HepG2 (cell line): ENCODE data around the gene PRKCE. TPM values are rescaled to one million over a fixed set of nuclear protein-coding genes. Genes with fewer than 3 reads are reported as not detected.

Experiments
- BHLHE40 ChIP-seq: IDR thresholded peaks from 2 replicates; pipeline ENCODE4 v1.6.1; 2011; ENCODE audit warnings: low read length, improper control_type of control experiment
- CEBPB ChIP-seq: IDR thresholded peaks from 2 replicates; pipeline ENCODE4 v1.6.1; 2011; ENCODE audit warnings: low read depth, low read length, improper control_type of control experiment, borderline replicate concordance
- CERS6 ChIP-seq: sonication (generic); formaldehyde crosslinking; IDR thresholded peaks from 2 replicates; pipeline ENCODE4 v1.5.0; 2020; ENCODE audit warnings: missing genetic modification reagents
- FOXA1 ChIP-seq, 2 experiments: fragments of 450-650 bp in 1 of 2; sonication (generic) in 1 of 2; formaldehyde crosslinking in 1 of 2; IDR thresholded peaks; 2 replicates each; pipeline versions ENCODE4 v1.4.0 to v1.6.1; 2016 to 2020; ENCODE audit warnings: missing genetic modification reagents in 1 of 2
- FOXP1 ChIP-seq, 2 experiments: fragments of 450-650 bp in 1 of 2; IDR thresholded peaks; 2 replicates each; pipeline ENCODE4 v1.6.1; 2017 to 2018; ENCODE audit warnings: antibody characterized with exemption in 1 of 2
- GATAD2A ChIP-seq: IDR thresholded peaks from 2 replicates; pipeline ENCODE4 v1.6.1; 2016
- ISL2 ChIP-seq: sonication (generic); formaldehyde crosslinking; IDR thresholded peaks from 2 replicates; pipeline ENCODE4 v1.5.0; 2020; ENCODE audit warnings: missing genetic modification reagents
- KAT8 ChIP-seq: IDR thresholded peaks from 2 replicates; pipeline ENCODE4 v1.6.1; 2016; ENCODE audit warnings: missing genetic modification reagents, missing compliant biosample characterization
- MIER3 ChIP-seq: IDR thresholded peaks from 2 replicates; pipeline ENCODE4 v1.6.1; 2016; ENCODE audit warnings: missing compliant biosample characterization, borderline replicate concordance
- MXD4 ChIP-seq: IDR thresholded peaks from 2 replicates; pipeline ENCODE4 v1.6.1; 2016; ENCODE audit warnings: mild to moderate bottlenecking, missing biosample characterization, missing genetic modification reagents
- NR2F1 ChIP-seq, 2 experiments: fragments of 450-650 bp in 1 of 2; formaldehyde crosslinking in 1 of 2; IDR thresholded peaks; 2 replicates each; pipeline versions ENCODE4 v1.5.0 to v1.6.1; 2016 to 2020; ENCODE audit warnings: mild to moderate bottlenecking in 1 of 2, missing compliant biosample characterization in 1 of 2, missing genetic modification reagents in 1 of 2, moderate library complexity in 1 of 2
- NR2F2 ChIP-seq: IDR thresholded peaks from 2 replicates; pipeline ENCODE4 v1.6.1; 2012; ENCODE audit warnings: low read depth, inconsistent platforms, borderline replicate concordance
- RARA ChIP-seq: IDR thresholded peaks from 2 replicates; pipeline ENCODE4 v1.6.1; 2016; ENCODE audit warnings: missing genetic modification reagents, missing compliant biosample characterization
- RCOR2 ChIP-seq: IDR thresholded peaks from 2 replicates; pipeline ENCODE4 v1.6.1; 2016; ENCODE audit warnings: missing biosample characterization, missing genetic modification reagents
- RXRB ChIP-seq: IDR thresholded peaks from 2 replicates; pipeline ENCODE4 v1.6.1; 2016; ENCODE audit warnings: borderline replicate concordance, missing genetic modification reagents, missing compliant biosample characterization
- TBX2 ChIP-seq: sonication (generic); formaldehyde crosslinking; IDR thresholded peaks from 2 replicates; pipeline ENCODE4 v1.5.0; 2020; ENCODE audit warnings: missing genetic modification reagents, mild to moderate bottlenecking, borderline replicate concordance
- ZNF337 ChIP-seq: sonication (generic); formaldehyde crosslinking; IDR thresholded peaks from 2 replicates; pipeline ENCODE4 v1.5.1; 2020; ENCODE audit warnings: missing genetic modification reagents, low read depth, mild to moderate bottlenecking, borderline replicate concordance
- ZNF484 ChIP-seq: sonication (generic); formaldehyde crosslinking; IDR thresholded peaks from 2 replicates; pipeline ENCODE4 v1.5.1; 2020; ENCODE audit warnings: mild to moderate bottlenecking, low read depth, missing genetic modification reagents, borderline replicate concordance
- ZNF792 ChIP-seq: IDR thresholded peaks from 2 replicates; pipeline ENCODE4 v1.6.1; 2016
- ZNF816 ChIP-seq: sonication (generic); formaldehyde crosslinking; IDR thresholded peaks from 2 replicates; pipeline ENCODE4 v1.8.0; 2022; ENCODE audit warnings: missing genetic modification reagents, mild to moderate bottlenecking, borderline replicate concordance
- polyA plus RNA-seq, 8 experiments: library from polyadenylated mRNA; depleted of rRNA in 3 of 8; stranded (reverse) in 7 of 8; unstranded in 1 of 8; fragments of >200 nt; fragmentation: Illumina TruSeq in 4 of 8; extraction: Trizol in 4 of 8; gene quantifications; 2 replicates each; pipeline versions ENCODE4 v1.2.1 to v1.2.3, GENCODE V29; 2011 to 2016; ENCODE audit warnings: low read depth in 4 of 8, missing spikeins in 1 of 8, mixed read lengths in 1 of 8; ENCODE audit not compliant: insufficient read depth in 1 of 8
- total RNA-seq, 5 experiments: library from RNA; depleted of rRNA; stranded (reverse); fragments of >200 nt; fragmentation: Illumina TruSeq; extraction: Trizol; gene quantifications; 2 replicates each; pipeline ENCODE4 v1.2.3, GENCODE V29; 2016; ENCODE audit warnings: low read depth in 1 of 5
- TF ChIP-seq, protein P1 (sequence below): sonication (generic); formaldehyde crosslinking; IDR thresholded peaks from 2 replicates; pipeline ENCODE4 v1.4.0; 2020; ENCODE audit warnings: missing genetic modification reagents
- TF ChIP-seq, protein P2 (sequence below): sonication (generic); formaldehyde crosslinking; IDR thresholded peaks from 2 replicates; pipeline ENCODE4 v1.4.0; 2020; ENCODE audit warnings: missing genetic modification reagents
- TF ChIP-seq, protein P3 (sequence below): IDR thresholded peaks from 2 replicates; pipeline ENCODE4 v1.4.0; 2020; ENCODE audit warnings: mild to moderate bottlenecking, missing genetic modification reagents

PRKCE gene
- total and polyA plus RNA-seq, 2 of the 13 experiments (the other 11 are each of a cell fraction or from before 2014, with no cell fraction given), result 1.0 to 3.9 TPM

DNA sequence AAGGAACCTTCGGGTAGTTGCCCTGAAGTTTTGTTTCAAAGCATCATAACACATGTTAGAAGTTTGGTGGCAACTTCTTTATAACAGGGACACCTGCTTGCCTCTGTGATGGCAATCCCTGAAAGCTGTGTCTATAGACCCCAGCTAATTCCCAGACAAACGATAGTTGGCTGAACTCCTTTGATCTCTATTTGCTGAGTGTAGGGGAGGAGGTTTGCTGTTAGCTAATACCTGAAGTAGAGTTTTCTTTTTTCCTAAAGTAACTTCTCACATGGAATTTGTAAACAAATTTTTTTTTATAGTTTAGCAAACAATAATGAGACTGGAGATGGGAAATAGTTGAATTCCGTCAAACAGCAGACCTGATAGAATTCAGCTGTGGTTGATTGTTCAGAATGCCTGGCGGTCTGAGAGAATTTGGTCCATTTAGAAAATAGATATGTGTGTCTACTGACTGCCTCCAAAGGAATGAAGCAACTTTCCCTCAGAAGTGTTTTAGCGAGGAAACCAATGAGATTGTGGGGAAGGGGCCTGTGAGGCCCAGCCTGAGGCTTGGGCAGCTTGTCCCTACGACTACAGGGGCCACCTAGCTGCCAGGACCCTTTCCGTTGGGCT is 522.3 kb downstream of the PRKCE start (continued):
- TF ChIP-seq, protein P1, sequence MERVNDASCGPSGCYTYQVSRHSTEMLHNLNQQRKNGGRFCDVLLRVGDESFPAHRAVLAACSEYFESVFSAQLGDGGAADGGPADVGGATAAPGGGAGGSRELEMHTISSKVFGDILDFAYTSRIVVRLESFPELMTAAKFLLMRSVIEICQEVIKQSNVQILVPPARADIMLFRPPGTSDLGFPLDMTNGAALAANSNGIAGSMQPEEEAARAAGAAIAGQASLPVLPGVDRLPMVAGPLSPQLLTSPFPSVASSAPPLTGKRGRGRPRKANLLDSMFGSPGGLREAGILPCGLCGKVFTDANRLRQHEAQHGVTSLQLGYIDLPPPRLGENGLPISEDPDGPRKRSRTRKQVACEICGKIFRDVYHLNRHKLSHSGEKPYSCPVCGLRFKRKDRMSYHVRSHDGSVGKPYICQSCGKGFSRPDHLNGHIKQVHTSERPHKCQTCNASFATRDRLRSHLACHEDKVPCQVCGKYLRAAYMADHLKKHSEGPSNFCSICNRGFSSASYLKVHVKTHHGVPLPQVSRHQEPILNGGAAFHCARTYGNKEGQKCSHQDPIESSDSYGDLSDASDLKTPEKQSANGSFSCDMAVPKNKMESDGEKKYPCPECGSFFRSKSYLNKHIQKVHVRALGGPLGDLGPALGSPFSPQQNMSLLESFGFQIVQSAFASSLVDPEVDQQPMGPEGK (CRISPR knock-in tag), result peak; percentile 73
- TF ChIP-seq MIER3 (CRISPR knock-in tag), result 0 out of 2 replicates have a peak, but pooled peaks have one; percentile 33
- TF ChIP-seq FOXA1 (IDR thresholded peaks at IDR 0.05), result no peak
- peak; percentile 94 for TF ChIP-seq FOXA1 (CRISPR knock-in tag; IDR thresholded peaks at IDR 0.05)
- TF ChIP-seq ZNF816, result 0 out of 2 replicates have a peak, but pooled peaks have one; percentile 23
- TF ChIP-seq ZNF484 (CRISPR knock-in tag), result no peak
- peak; percentile 13; the same call in 1 of the 2 replicates for TF ChIP-seq CEBPB
- peak; percentile 66 for TF ChIP-seq RXRB (CRISPR knock-in tag)
- TF ChIP-seq KAT8, result peak; percentile 52; the same call in 1 of the 2 replicates
- TF ChIP-seq RARA (CRISPR knock-in tag), result peak; percentile 71
- no peak for TF ChIP-seq ZNF337
- no peak for TF ChIP-seq MXD4 (CRISPR knock-in tag)
- TF ChIP-seq BHLHE40, result no peak
- peak; percentile 76 for TF ChIP-seq NR2F2
- 0 out of 2 replicates have a peak, but pooled peaks have one; percentile 75 for TF ChIP-seq ZNF792 (CRISPR knock-in tag)
- peak; percentile 49; the same call in 1 of the 2 replicates for TF ChIP-seq RCOR2 (CRISPR knock-in tag)
- TF ChIP-seq TBX2, result peak; percentile 75
- peak; percentile 95 for TF ChIP-seq ISL2 (CRISPR knock-in tag)
- TF ChIP-seq, protein P2, sequence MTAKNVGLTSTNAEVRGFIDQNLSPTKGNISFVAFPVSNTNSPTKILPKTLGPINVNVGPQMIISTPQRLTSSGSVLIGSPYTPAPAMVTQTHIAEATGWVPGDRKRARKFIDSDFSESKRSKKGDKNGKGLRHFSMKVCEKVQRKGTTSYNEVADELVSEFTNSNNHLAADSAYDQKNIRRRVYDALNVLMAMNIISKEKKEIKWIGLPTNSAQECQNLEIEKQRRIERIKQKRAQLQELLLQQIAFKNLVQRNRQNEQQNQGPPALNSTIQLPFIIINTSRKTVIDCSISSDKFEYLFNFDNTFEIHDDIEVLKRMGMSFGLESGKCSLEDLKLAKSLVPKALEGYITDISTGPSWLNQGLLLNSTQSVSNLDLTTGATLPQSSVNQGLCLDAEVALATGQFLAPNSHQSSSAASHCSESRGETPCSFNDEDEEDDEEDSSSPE (CRISPR knock-in tag), result no peak
- TF ChIP-seq, protein P3, sequence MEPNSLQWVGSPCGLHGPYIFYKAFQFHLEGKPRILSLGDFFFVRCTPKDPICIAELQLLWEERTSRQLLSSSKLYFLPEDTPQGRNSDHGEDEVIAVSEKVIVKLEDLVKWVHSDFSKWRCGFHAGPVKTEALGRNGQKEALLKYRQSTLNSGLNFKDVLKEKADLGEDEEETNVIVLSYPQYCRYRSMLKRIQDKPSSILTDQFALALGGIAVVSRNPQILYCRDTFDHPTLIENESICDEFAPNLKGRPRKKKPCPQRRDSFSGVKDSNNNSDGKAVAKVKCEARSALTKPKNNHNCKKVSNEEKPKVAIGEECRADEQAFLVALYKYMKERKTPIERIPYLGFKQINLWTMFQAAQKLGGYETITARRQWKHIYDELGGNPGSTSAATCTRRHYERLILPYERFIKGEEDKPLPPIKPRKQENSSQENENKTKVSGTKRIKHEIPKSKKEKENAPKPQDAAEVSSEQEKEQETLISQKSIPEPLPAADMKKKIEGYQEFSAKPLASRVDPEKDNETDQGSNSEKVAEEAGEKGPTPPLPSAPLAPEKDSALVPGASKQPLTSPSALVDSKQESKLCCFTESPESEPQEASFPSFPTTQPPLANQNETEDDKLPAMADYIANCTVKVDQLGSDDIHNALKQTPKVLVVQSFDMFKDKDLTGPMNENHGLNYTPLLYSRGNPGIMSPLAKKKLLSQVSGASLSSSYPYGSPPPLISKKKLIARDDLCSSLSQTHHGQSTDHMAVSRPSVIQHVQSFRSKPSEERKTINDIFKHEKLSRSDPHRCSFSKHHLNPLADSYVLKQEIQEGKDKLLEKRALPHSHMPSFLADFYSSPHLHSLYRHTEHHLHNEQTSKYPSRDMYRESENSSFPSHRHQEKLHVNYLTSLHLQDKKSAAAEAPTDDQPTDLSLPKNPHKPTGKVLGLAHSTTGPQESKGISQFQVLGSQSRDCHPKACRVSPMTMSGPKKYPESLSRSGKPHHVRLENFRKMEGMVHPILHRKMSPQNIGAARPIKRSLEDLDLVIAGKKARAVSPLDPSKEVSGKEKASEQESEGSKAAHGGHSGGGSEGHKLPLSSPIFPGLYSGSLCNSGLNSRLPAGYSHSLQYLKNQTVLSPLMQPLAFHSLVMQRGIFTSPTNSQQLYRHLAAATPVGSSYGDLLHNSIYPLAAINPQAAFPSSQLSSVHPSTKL (CRISPR knock-in tag), result peak; percentile 92
- TF ChIP-seq FOXP1 (IDR thresholded peaks at IDR 0.05), result peak; percentile 33; the same call in 1 of the 2 replicates
- TF ChIP-seq FOXP1 (CRISPR knock-in tag; IDR thresholded peaks at IDR 0.05), result peak; percentile 93
- TF ChIP-seq NR2F1 (CRISPR knock-in tag; IDR thresholded peaks at IDR 0.05), result peak in 1 of 2 experiments; percentile 50; a peak in 1 of 4 replicates
- TF ChIP-seq GATAD2A, result peak; percentile 81
- no peak for TF ChIP-seq CERS6
